ENCODE data around the gene CDCA8. TPM values are rescaled to one million over a fixed set of nuclear protein-coding genes. Genes with fewer than 3 reads are reported as not detected.

Gene CDCA8
- total and polyA plus RNA-seq, 2 of the 8 experiments (the other 6 are each of a cell fraction or from before 2014, with no cell fraction given), result 43.9 to 46.2 TPM

DNA sequence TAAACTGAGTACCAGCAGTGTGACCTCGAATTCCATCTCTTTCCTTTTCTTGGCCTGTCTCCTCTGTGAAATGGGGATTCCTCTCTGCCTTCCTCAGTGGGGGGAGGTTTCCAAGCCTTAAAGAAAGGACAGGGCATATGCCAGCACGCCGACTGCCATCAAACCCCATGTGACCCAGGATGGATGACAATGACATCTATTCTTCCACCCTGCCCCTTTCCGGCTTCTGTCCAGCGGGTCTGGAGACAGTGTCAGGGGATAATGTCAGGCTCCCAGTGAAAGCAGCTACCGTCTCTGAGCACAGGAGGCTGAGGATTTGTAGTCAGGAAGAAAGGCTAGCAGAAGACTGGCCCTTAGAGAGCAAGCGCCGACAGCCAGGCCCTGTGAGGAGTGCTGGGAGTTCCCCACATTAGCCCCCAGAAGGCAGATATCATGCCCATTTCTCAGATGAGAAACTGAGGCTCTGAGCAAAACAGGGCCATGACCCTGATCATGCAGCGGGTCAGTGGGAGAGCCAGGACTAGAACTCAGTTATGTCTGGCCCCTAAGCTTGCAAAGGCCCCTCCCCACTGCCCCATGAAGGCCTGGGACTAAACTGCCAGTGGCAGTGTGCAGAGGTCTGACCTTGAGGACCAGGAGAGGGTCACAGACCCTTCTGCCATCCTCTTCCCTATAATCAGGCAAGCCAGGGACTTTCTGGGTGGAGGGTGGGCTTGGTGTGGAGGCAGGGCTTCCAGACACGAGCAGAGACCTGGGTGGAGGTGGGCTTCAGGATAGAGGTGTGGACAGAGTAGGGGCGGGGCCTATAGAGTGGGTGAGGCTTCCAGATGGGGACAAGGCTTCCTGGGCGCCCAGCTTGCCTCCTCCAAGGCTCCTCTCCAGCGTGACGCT, 30.1 kb downstream of the CDCA8 start (continued):
- TF ChIP-seq CBX8 (IDR thresholded peaks at IDR 0.05; ENCODE audit: borderline replicate concordance, low read depth, low read length), result no peak
- no peak for TF ChIP-seq CREB1 (IDR thresholded peaks at IDR 0.05)
- TF ChIP-seq, protein P1, sequence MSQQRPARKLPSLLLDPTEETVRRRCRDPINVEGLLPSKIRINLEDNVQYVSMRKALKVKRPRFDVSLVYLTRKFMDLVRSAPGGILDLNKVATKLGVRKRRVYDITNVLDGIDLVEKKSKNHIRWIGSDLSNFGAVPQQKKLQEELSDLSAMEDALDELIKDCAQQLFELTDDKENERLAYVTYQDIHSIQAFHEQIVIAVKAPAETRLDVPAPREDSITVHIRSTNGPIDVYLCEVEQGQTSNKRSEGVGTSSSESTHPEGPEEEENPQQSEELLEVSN (IDR thresholded peaks at IDR 0.05), result no peak
- no peak for TF ChIP-seq SP1 (IDR thresholded peaks at IDR 0.05; ENCODE audit: low read depth, low read length)

All from H1 (cell line).